Stimulated activated CD4-positive, alpha-beta T cell treated with anti-CD3 and anti-CD28 coated beads, TNF-alpha, amount 100 ng/mL, for 4 hours (primary cell): ENCODE data around the gene TBL1Y.
"Not testable (repeated sequence)": the region's sequence is repeated elsewhere in the genome, so short reads cannot be mapped to it uniquely, and the experiment has no call there.

Experiments used
- DNase-seq, 3 experiments: peaks; one replicate each; pipeline ENCODE4 v3.0.0-alpha.2; 2020; ENCODE audit warnings: low read depth in 3 of 3

Gene TBL1Y

DNA sequence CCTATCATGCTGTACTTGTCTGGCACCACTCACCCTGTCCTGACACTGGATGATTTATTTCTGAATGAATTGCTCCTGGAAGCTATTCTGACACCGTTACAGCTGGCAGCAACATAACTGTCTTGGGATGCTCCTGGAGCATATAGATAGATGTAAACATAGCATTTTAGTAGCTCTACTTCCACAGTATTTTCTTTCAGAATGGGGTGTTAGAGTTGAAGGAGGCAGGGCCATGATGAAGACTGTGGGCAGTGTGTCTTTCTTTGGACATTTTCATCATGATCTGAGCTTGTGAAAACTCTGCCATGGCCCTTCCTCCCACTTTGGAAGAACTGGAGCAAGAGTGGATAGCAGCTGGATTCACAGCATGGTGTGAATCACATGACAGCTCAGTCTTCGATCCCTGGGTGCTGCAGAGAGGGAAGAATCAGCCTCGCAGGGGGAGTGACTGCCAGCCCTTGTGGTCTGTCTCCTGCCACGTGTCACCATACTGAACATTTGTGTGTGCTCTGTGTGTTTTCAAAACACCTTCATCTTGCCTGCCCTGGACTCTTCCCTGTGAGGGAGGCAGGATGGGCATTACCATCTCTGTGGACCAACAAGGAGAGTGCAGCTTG, 61.9 kb downstream of the TBL1Y start:
- DNase-seq, result no peak

DNA sequence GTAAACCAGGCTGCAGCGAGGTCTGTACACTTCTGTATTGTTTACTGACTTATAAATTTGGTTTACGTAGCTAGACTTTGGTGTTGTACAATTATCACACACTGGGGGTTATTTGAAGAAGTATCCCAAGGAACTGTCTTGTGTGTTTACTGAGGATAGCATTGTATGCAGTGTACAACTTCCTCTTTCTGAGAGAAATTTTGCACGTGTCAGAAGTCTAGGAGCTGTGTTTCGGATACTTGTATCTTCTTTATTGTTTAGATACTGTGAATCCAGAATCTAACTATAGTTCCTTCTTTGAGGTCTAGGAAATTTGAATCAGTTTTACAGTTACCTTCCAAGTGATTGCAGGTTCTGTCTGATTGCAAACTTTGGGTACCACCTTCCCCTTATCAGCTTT, 64.5 kb downstream of the TBL1Y start:
- no peak for DNase-seq

DNA sequence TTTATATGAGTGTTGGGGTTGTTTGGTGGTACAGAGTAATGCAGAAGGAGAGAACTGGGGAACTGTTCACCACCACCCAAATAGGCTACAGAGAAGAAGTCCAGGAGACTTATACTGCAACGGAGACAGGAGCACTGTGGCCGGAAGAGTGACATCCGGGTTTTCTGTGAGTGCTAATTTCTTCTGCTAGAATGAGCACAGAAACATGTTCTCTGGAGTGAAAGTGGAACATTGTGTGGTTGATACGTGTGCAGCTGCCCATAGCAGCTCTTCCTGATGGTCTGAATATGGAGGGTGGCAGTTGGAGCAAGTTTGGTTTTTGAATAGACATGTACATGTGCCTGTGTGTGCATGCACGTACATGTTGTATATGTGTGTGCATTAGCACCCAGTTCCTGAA, 67.3 kb downstream of the TBL1Y start:
- no peak for DNase-seq

DNA sequence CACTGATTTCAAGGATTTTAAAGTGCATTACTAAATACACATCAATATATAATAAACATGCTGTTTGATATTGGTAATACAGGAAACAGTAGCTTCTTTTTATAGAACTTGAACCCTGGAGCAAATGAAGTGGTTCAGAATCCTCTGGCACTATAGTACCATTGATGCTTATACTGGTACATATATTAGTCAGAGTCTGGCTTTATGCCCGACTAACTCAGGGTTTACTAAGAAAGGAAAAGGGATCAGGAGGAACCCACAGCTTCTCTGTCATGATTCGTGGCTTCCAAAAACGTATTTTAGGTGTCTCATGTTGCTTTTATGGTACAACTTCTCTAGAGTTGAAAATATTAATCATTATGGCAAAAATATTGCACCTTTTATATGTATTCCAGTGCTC, 72.7 kb downstream of the TBL1Y start:
- DNase-seq, result no peak

DNA sequence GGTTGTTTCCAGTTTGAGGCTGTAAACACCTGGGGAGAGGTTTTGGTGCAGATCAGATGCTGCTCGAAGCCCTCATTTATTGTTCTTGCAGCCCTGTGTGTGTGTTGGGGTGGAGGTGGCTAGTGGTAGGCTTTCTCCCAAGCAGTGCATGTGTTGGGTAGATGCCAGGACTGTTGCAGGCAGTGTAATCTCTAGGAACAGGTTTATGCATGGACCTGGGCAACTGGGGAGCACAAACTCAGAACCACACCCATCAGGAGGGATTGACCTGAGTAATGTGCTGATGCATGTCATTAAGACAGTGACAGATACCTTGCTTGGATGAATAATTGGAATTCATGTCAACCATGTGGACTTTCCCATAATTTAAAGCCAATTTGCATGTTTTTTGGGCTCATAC, 77.3 kb downstream of the TBL1Y start:
- DNase-seq, result no peak

DNA sequence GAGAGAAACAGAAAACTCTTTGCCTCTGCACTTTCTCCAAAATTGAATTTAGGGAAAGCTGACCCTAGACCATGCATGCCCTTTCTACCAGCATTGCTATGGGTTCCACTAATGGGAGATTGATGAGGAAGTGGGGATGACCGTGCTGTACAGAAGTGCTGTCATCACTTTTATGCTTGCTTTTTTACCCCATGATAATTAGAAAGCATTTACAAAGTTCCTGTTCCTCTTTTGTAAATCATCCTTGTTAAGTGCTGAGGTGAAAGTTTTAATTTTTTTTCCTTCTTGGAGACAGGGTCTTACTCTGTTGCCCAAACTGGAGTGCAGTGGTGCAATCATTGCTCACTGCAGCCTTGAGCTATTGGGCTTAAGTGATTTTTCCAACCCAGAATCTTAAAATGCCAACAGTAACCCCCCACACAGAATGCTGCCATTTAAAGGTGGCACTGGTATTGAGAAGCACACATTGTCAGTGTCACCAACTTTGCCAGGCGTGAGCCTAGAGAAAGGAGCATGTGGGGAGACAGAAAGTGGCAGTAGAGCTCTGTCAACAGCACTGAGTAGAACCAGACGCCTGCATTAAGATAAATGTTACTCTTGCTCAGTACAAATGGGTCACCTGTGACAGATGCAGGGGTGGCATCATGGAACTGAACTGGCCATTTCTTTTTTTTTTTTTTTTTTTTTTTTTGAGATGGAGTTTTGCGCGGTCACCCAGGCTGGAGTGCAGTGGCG, 79.6 kb downstream of the TBL1Y start:
- DNase-seq, result no peak

DNA sequence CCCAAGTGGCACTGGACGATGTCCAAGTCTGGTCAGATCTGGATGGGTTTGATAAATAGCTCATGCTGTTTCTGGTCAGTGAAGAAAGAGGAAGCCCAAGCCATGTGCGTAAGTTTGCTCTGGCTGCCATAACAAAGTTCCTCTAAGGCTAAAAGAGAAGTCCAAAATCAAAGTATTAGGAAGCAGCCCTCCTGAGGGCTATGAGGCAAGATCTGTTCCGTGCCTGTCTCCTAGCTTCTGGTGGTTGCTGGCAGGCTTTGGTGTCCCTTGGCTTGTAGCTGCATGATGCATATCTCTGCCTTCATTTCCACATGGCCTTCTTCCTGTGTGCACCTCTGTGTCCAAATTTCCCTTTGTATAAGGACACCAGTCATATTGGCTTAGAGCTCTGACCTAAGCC, 81.5 kb downstream of the TBL1Y start:
- DNase-seq, result no peak

DNA sequence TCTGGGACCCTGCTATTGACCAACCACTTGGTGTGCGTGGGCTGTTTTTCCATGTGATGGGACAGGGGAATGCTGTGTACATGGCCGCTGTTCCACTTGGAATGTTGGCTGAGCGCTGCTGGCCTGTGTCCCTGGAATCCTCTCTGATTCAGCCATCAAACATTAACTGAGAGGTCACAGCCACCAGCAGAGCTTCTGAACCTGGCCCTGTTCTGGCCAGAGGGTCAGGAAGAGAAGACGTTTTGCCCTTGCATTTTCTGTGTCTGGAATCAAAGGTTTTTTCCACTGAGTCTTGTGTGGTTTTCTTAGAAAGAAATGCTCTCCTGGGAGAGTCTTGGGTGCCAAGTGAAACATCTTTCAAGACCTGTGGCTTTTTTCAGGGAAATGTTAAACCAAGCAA, 85.5 kb downstream of the TBL1Y start:
- no peak for DNase-seq

DNA sequence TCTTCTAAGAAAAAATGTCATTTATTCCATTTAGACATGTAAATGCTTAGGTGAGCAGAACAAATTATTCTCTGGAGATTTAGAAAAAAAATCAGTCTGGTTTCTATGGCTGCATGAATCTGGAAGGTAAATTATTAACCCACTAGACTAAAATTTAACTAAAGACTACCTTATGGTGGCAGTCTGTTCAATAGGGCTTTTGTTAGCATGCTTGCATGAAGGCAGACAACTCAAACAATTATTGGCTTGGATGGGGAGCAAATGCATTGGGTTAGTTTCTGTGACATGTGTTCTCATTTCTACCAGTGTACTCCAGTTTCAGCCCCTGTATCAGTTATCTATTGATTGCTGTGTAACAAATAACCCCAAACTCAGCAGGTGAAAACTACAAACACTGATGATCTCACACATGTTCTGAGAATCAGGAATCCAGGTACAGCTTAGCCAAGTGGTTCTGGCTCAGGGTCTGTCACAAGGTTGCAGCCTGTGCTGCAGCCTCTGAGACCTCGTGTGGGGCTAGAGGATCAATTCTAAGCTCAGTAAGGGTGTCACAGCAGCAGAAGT, 87.1 kb downstream of the TBL1Y start:
- DNase-seq, result no peak

DNA sequence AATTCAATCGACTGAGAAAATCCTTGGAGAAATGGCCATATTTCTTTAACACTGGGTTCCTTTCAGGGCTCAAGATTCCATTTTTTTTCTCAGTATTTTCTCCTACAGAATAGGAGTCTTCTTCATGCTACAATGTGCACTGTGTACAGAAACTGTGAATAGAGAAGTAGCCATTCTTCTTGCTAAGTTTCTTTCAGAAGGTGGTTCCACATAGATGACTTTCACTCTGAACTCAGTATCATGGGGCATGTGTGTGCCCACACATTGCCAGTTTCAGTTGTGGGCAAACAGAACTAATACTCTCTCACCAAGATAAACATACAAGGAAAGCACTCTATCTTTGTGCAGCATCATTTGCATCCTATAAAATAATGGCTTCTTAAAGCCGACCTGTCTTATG, 89.4 kb downstream of the TBL1Y start:
- DNase-seq, result no peak

DNA sequence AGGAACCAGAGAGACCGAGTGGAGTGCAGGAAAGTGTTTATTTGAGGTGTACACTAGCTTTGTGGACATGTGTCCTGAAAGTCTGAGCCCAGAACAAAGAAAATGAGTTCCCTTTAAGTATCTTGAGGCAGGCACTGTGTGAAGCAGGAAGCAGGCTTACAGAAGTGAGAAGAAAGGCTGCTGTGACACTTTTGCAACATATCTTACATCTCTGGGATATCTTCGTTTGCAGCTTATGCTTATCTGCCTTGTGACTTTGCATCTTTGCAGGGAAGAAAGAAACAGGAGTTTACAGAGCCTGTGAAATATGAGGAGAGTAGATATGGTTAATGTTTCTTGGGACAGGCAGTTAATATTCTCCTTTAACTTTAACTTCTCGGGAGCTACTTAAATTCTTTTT, 92.1 kb downstream of the TBL1Y start:
- no peak for DNase-seq

DNA sequence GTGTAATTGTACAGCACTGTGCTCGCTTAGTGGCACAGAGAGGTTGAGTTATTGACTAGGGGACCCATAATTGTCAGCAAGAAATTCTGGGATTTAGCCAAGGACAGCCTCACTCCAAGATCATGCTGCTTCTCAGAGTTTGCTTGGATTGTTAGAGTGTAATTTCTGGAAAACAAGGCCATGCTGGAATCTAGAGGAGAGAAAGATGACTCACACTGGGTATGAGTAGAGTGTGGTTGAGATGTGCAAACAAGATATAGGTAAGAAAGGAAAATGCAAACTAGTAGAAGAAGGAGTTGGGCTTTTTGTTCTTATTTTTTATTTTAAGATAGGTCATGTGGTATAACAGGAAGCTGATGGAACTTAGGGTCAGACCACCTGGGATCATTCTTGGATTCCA, 97.4 kb downstream of the TBL1Y start:
- DNase-seq, result no peak

DNA sequence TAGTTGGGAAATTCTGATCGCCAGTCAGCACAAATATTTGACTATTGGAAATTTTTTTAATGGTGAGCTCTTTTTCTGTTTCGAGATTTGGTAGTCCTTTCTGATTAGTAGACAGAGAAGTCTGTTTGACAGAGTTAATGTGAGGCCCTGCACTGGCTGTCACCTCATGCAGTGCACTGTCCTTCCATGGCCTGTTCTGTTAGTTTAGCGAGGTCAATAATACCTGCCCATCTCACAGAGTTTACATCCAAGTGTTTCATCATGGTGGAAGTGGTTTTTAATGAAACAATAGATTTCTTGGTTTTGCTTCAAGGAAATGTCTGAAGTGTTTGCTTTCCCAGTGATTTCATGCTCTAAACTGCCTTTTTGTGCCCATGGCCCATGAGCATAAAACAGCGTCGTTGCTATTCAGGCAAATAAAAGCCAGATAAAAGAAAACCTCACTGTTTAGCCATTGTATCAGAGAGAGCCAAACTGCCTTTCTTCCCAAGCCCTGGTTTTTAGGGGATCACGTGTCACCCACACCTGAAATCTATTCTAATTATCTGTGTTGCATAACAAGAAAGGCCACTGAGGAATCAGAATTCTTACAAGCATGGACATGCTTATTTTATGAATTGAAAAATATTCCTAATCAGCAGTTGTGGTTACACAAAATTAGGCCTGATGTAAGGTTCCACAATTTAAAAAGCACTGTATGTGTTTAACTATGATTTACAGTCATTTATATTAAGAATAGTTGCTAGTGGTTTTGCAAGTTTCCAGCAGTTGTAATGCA, 98.3 kb downstream of the TBL1Y start:
- no peak for DNase-seq

DNA sequence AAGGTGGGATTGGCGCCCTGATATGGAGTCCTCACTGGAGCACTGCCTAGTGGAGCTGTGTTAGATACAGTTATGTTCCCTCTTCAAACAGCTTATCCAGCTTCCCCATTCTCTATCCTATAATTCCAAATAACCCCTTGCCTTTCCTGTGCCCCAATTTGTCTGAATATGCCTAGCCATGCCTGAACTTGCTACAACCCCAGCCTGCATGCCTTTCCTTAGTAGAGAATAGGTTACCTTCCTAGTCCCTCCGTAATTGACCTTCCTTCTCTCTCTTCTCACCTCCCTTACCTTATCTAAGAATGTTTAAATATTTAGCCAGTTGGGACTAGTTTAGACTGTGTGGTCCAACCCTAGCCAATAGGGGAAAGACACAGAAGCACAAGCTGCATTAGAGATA, 102.6 kb downstream of the TBL1Y start:
- no peak for DNase-seq

DNA sequence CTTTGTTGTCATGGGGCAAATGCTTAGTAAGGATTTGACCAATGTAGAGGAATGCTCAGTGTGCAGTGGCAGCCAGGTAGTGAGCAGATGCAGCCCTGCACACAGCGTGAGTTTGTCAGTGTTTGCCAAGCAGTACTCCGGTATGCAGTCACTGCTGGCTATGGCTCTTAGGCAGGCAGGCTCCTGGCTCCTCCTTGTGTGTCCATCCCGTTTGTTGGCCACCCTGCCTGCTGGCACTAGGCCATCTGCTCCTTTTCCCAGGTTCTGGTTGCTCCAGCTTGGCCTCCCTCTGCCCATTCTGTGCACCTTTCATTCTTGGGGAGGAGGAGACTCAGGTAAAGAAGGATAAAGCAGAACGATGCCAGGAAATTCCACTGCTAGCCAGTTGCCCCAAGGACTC, 106.0 kb downstream of the TBL1Y start:
- no peak for DNase-seq

DNA sequence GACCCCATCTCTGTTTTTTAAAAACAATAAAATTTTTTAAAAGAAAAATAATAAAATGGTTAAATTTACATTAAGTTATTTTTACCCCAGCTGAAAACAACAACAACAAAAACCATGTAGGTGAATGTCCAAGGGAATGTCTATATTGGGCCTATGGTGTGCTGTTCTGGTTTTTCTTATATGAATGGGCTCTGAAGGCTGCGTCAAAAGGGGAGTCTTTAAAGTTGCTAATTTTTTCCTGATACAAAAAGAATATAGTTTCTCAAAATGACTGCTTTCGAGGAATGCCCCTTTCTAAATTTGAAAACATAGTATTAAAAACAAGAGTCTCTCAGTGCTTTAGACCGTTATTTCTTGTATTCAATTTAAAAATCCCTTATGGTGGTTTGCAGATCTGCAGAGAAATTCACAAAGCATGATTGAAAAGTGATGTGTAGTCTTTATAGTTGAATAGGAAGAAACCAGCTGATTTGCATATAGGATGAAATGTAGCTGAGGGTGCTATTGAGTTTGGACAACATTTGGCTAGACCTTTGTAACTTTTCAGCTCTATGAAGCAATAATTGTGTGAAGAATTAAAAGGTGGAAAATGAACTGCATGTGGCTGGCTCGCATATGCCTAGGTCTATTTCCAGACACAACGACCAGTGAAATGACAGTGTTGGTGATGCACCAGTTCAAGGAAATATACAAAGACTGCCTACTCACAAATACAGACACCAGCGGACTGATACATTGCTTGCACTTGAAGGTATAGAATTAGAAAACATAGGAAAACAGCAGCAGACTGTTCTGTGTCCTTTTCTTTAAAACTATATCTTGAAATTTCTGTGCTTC, 107.0 kb downstream of the TBL1Y start:
- DNase-seq, result no peak

DNA sequence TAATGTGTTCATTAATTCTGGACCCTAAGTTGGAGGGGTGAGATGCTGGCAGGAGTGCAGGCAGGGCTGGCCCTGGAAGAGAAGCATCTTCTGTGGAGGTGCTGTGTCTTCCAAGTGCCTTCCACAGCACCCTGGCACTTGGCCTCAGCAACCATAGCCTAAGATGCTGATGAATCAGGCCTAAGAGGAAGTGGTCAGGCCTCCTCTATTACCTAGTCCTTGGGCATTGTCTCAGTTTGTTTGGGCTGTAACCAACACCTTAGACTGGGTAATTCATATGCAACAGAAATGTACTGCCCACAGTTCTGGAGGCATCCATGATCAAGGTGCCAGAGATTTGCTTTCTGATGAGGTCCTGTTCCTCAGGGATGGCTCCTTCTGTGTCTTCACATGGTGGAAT, 128.5 kb downstream of the TBL1Y start:
- no peak for DNase-seq

DNA sequence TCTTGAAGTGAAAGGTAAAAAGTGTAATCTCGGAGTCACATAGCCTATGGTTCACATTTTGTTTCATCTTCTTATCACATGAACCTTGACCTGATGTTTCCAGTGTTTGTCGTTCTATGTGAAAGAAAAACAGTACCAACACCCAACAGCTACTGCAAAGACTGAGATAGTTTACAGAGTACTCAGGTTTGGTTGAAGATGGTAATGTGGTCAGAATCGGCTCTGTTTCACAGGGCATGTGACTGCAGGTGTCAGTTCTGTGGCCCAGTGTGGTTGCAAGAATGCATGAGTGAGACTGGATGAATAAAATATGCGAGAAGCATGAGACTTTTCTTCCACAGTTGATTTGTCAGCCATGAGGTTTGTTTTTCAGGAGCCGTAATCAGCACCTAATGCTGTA, 130.2 kb downstream of the TBL1Y start:
- DNase-seq, result no peak

DNA sequence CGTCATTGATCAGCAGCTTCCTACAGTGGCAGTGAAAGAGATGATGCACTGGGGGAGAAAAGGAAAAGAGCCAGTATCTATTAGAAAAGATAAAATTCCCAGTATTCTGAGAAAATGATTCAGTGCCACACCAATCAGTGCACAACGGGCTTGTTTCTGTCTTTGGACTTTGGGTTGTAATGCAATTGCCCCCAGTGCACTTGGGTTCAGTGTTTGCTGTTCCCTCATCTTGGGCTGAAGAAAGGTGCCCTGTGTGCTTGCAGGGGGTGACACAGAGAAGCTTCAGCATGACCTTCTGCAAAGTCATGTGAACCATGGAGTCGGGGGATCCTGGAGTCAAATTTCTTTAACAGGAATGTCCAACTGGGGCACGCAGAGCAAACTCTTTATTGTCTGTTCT, 131.5 kb downstream of the TBL1Y start:
- DNase-seq, result no peak

DNA sequence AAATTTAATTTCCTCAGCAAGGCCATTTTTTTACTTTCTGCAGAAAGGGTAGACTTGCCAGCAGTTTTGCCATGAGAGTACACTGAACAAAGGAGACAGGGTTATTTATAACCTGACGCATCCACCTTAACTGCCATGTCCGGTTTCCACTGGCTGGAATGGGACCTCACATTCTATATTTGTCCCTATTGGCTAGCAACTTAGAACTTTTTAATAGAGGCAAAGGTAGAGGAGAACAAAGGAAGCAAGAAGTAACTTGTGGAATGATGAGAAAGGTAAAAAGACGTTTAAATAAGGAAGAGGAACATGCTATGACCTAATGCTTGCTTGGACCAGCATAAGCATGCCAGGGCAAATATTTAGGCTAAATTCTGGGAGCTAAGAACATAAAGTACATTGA, 142.0 kb downstream of the TBL1Y start:
- not testable (repeated sequence) for DNase-seq

DNA sequence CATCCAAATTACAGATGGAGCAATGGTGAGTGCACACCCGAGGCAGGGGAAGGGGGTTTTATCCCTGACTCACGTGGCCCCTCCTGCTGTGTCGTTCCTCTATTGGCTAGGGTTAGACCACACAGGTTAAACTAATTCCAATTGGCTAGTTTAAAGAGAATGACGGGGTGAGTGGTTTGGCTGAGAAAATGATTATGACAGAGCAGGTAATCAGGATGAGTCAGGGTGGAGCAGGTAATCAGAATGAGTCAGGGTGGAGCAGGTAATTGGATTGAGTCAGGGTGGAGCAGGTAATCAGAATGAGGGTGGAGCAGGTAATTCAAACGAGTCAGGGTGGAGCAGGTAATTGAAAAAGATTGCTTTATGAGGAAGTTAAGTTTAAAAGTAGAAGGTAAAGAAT, 146.4 kb downstream of the TBL1Y start:
- DNase-seq, result no peak

DNA sequence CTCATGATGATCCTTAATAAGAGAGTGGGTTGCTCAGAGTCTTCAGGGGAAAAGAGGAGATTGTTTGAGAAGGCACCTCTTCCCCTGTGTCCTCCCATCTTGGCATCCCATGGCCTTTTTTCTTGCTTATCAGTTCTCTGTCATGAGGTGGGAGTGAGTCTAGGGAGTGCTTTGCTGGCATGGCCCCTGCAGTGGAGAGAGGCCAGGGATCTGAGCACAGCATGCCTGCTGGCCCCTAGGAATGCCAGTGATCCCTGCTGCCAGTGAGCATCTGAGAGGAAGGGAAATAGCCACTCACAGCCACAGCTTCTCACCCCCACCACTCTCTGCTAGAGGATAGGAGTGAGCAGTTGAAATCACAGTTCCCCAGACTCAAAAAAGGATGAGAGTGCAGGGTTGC, 168.2 kb downstream of the TBL1Y start:
- no peak for DNase-seq
